ENCODE data around the gene ANXA4. TPM values are rescaled to one million over a fixed set of nuclear protein-coding genes. Genes with fewer than 3 reads are reported as not detected.

The ANXA4 gene
- total and polyA plus RNA-seq, 2 experiments from 2014 or later = 6.7 to 11.5 TPM

GRCh38 chr2:69729266-69729665 lies 12.7 kb upstream of the ANXA4 start:
- Histone ChIP-seq H3K36me3 (ENCODE audit: insufficient read depth) (no peaks in the 10 kb centered on the region), H3K4me2 (no peak overlapping the region), H3K9me2 (ENCODE audit: insufficient read depth) (no peaks in the 10 kb centered on the region), H2AFZ (no peak overlapping the region), H4K20me1 (replicated peaks; ENCODE audit: insufficient read depth) (no peaks in the 10 kb centered on the region), H3F3A (replicated peaks; ENCODE audit: low read depth) (no peaks in the 10 kb centered on the region), H3K4me1 (ENCODE audit: insufficient read depth) (peaks cover 4% of the 10 kb centered on the region; the same call in 1 of the 2 replicates), H3K27me3 (ENCODE audit: insufficient read depth) (no peaks in the 10 kb centered on the region), H3K27ac (ENCODE audit: low read depth) (no peak overlapping the region), H3K79me2 (replicated peaks; ENCODE audit: insufficient read depth) (no peaks in the 10 kb centered on the region), H3K4me3 (no peak overlapping the region)
- TF ChIP-seq POLR2AphosphoS5 (IDR thresholded peaks at IDR 0.05; ENCODE audit: low read depth) (no peak), EZH2phosphoT487 (IDR thresholded peaks at IDR 0.05; ENCODE audit: unreplicated experiment) (no peak), STAT1 (IDR thresholded peaks at IDR 0.05; ENCODE audit: unreplicated experiment) (no peak), EZH2 (IDR thresholded peaks at IDR 0.05; ENCODE audit: low read depth, unreplicated experiment) (no peak), ZNF331 (CRISPR knock-in tag; IDR thresholded peaks at IDR 0.05; ENCODE audit: low read depth) (no peak), JUNB (IDR thresholded peaks at IDR 0.05; ENCODE audit: unreplicated experiment) (no peak), NANOG (IDR thresholded peaks at IDR 0.05; ENCODE audit: borderline replicate concordance) (no peak), ZNF114 (CRISPR knock-in tag; IDR thresholded peaks at IDR 0.05) (no peak), CTCF (conservative IDR thresholded peaks at IDR 0.05; ENCODE audit: low read depth in 2 of 2) (no peak), CREB1 (CRISPR knock-in tag; IDR thresholded peaks at IDR 0.05; ENCODE audit: low read depth) (no peak)
- TF ChIP-seq, protein P1, sequence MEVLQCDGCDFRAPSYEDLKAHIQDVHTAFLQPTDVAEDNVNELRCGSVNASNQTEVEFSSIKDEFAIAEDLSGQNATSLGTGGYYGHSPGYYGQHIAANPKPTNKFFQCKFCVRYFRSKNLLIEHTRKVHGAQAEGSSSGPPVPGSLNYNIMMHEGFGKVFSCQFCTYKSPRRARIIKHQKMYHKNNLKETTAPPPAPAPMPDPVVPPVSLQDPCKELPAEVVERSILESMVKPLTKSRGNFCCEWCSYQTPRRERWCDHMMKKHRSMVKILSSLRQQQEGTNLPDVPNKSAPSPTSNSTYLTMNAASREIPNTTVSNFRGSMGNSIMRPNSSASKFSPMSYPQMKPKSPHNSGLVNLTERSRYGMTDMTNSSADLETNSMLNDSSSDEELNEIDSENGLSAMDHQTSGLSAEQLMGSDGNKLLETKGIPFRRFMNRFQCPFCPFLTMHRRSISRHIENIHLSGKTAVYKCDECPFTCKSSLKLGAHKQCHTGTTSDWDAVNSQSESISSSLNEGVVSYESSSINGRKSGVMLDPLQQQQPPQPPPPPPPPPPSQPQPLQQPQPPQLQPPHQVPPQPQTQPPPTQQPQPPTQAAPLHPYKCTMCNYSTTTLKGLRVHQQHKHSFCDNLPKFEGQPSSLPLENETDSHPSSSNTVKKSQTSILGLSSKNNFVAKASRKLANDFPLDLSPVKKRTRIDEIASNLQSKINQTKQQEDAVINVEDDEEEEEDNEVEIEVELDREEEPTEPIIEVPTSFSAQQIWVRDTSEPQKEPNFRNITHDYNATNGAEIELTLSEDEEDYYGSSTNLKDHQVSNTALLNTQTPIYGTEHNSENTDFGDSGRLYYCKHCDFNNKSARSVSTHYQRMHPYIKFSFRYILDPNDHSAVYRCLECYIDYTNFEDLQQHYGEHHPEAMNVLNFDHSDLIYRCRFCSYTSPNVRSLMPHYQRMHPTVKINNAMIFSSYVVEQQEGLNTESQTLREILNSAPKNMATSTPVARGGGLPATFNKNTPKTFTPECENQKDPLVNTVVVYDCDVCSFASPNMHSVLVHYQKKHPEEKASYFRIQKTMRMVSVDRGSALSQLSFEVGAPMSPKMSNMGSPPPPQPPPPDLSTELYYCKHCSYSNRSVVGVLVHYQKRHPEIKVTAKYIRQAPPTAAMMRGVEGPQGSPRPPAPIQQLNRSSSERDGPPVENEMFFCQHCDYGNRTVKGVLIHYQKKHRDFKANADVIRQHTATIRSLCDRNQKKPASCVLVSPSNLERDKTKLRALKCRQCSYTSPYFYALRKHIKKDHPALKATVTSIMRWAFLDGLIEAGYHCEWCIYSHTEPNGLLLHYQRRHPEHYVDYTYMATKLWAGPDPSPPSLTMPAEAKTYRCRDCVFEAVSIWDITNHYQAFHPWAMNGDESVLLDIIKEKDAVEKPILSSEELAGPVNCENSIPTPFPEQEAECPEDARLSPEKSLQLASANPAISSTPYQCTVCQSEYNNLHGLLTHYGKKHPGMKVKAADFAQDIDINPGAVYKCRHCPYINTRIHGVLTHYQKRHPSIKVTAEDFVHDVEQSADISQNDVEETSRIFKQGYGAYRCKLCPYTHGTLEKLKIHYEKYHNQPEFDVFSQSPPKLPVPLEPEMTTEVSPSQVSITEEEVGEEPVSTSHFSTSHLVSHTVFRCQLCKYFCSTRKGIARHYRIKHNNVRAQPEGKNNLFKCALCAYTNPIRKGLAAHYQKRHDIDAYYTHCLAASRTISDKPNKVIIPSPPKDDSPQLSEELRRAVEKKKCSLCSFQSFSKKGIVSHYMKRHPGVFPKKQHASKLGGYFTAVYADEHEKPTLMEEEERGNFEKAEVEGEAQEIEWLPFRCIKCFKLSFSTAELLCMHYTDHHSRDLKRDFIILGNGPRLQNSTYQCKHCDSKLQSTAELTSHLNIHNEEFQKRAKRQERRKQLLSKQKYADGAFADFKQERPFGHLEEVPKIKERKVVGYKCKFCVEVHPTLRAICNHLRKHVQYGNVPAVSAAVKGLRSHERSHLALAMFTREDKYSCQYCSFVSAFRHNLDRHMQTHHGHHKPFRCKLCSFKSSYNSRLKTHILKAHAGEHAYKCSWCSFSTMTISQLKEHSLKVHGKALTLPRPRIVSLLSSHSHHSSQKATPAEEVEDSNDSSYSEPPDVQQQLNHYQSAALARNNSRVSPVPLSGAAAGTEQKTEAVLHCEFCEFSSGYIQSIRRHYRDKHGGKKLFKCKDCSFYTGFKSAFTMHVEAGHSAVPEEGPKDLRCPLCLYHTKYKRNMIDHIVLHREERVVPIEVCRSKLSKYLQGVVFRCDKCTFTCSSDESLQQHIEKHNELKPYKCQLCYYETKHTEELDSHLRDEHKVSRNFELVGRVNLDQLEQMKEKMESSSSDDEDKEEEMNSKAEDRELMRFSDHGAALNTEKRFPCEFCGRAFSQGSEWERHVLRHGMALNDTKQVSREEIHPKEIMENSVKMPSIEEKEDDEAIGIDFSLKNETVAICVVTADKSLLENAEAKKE (CRISPR knock-in tag; IDR thresholded peaks at IDR 0.05) = no peak
- TF ChIP-seq, protein P2, sequence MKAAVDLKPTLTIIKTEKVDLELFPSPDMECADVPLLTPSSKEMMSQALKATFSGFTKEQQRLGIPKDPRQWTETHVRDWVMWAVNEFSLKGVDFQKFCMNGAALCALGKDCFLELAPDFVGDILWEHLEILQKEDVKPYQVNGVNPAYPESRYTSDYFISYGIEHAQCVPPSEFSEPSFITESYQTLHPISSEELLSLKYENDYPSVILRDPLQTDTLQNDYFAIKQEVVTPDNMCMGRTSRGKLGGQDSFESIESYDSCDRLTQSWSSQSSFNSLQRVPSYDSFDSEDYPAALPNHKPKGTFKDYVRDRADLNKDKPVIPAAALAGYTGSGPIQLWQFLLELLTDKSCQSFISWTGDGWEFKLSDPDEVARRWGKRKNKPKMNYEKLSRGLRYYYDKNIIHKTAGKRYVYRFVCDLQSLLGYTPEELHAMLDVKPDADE (IDR thresholded peaks at IDR 0.05) = no peak
- TF ChIP-seq, protein P3, sequence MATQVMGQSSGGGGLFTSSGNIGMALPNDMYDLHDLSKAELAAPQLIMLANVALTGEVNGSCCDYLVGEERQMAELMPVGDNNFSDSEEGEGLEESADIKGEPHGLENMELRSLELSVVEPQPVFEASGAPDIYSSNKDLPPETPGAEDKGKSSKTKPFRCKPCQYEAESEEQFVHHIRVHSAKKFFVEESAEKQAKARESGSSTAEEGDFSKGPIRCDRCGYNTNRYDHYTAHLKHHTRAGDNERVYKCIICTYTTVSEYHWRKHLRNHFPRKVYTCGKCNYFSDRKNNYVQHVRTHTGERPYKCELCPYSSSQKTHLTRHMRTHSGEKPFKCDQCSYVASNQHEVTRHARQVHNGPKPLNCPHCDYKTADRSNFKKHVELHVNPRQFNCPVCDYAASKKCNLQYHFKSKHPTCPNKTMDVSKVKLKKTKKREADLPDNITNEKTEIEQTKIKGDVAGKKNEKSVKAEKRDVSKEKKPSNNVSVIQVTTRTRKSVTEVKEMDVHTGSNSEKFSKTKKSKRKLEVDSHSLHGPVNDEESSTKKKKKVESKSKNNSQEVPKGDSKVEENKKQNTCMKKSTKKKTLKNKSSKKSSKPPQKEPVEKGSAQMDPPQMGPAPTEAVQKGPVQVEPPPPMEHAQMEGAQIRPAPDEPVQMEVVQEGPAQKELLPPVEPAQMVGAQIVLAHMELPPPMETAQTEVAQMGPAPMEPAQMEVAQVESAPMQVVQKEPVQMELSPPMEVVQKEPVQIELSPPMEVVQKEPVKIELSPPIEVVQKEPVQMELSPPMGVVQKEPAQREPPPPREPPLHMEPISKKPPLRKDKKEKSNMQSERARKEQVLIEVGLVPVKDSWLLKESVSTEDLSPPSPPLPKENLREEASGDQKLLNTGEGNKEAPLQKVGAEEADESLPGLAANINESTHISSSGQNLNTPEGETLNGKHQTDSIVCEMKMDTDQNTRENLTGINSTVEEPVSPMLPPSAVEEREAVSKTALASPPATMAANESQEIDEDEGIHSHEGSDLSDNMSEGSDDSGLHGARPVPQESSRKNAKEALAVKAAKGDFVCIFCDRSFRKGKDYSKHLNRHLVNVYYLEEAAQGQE (IDR thresholded peaks at IDR 0.05; ENCODE audit: unreplicated experiment) = no peak
- Mint-ChIP-seq H3K9me3 (no peaks in the 10 kb centered on the region), H3K4me3 (no peak overlapping the region), H3K27me3 (ENCODE audit: insufficient read depth, low read depth, poor library complexity) (peaks cover 2% of the 10 kb centered on the region), H3K27ac (no peak overlapping the region), H3K4me1 (peaks cover 2% of the 10 kb centered on the region; the same call in 2 of the 3 replicates), H3K36me3 (ENCODE audit: low read depth) (no peaks in the 10 kb centered on the region)
- DNase-seq (ENCODE audit: low spot score) (no peak), ATAC-seq (no peak)
